ENCODE data around the gene KIF27. TPM values are rescaled to one million over a fixed set of nuclear protein-coding genes. Genes with fewer than 3 reads are reported as not detected.
A peak's percentile ranks its signal among the peaks of the same experiment; 100 is the strongest.
"Not testable (repeated sequence)": the region's sequence is repeated elsewhere in the genome, so short reads cannot be mapped to it uniquely, and the experiment has no call there.

The KIF27 gene
- total RNA-seq, 2 experiments from 2014 or later: 1.9 to 3.2 TPM

DNA sequence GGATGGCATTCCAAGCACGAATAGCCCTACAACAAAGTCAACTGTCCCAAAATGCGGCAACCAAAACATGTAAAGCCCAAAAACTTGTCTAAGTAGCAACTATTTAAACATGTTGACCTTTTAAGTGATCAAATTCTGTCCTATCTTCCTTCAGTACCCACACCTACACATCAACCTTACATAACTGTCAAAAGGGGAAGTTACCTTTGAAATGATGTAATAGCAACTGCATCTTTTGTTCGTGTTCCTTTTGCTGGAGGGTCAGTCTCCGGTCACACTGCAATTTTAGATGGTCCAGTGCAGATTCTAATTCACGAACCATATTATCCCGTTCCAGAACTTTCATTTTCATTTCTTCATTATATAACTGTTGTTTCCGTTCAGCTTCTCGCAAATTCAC, 71.3 kb downstream of the KIF27 start:
- H3K4me1 Mint-ChIP-seq (ENCODE audit: low read depth); H3K27ac Mint-ChIP-seq; H3K9me3 Mint-ChIP-seq (ENCODE audit: insufficient read depth); DNase-seq; H3K4me3 Mint-ChIP-seq; H3K36me3 Mint-ChIP-seq (ENCODE audit: low read depth); POLR2A ChIA-PET; H3K27me3 Mint-ChIP-seq (ENCODE audit: low read depth); CTCF ChIA-PET; ATAC-seq: not testable (repeated sequence)

DNA sequence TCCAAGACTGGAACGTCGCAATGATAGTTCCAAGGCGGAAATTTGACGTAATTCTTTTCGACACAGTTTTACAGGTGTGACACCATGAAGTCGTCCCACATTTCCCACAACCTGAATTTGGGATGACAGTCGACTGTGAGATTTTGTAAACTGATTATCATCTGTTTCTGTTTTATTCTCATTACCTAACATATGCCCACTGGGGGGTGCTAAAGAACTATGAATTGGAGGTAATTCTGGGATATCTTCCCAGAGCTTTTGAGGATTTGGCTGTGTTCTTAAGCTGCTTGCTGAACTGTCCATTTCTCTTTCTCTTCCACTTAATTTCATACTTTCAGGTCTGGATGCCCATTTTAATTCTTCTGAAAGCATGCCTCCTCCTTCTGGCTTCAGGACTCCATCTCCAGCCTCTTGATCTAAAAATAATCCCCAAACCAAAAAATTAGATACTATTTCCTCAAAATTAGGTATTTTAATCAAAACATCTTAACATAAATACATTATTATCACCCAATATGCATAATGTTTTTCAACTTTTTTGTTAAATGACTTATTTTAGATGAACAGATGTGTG, 84.1 kb downstream of the KIF27 start:
- H3K27ac Mint-ChIP-seq; CTCF ChIA-PET; H3K27me3 Mint-ChIP-seq (ENCODE audit: low read depth); H3K9me3 Mint-ChIP-seq (ENCODE audit: insufficient read depth); H3K4me3 Mint-ChIP-seq; POLR2A ChIA-PET; ATAC-seq; H3K36me3 Mint-ChIP-seq (ENCODE audit: low read depth); H3K4me1 Mint-ChIP-seq (ENCODE audit: low read depth); DNase-seq: not testable (repeated sequence)

DNA sequence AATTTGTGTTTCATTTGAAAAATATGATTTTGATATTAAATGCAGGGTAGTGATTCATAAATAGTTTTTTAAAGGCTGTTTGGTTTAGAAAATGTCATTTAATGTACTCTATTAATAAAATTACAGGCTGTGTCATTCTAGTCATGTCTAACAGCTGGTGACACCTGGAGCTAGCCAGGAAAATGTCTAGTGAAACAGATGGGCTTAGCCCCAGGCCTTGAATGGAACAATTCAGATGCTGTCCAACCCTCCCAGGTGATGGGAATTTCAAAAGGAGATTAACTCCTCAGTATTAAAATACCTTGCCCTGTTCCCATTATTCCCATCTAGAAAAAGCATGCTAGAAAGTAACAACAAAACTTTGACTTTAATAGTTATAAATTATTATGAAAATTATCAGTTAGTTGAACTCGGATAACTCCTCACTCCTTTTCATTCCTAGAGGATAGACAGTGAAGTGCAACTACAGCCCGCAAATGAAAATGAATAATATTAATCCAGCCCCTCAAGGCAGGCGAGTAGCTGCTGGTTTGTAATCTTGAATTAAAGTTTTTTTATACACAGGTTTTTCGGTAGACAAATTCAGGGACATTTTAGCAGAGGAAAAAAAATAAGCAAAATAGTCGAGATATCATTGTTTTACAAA, 90.7 kb downstream of the KIF27 start:
- H3K4me3 Mint-ChIP-seq; H3K27me3 Mint-ChIP-seq (ENCODE audit: low read depth); H3K36me3 Mint-ChIP-seq (ENCODE audit: low read depth); H3K9me3 Mint-ChIP-seq (ENCODE audit: insufficient read depth); H3K4me1 Mint-ChIP-seq (ENCODE audit: low read depth); POLR2A ChIA-PET; H3K27ac Mint-ChIP-seq; DNase-seq; ATAC-seq; CTCF ChIA-PET: not testable (repeated sequence)

DNA sequence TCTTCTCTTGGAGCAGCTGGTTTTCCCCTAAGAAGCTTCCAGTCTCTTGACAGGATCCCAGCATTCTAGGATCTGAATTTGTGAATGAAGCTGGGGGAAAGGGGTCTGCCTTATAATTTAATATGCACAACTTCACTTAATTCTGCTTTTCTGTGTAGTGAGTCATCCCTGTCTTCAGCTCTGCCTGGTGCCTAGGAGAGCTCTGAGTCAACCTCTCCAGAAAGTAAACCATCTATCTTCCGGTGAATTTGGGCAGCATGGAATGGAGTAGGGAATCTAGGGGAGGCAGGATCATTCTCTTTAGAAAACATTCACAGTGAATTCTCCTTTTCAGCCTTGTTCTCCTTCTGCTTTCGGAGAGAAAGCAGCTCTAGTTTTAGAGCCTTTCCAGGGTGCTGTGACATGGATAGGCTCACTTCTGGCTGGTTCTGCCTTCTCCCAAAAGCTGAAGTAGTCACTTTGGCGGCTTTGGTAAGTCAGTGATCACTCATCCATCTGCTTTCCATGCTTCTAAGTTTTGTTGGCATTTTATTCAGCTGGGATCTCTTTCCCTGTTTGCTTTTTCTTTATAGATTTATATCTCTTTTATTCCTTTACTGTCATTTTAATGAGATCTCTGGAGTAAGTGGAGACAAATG, 96.1 kb downstream of the KIF27 start:
- H3K9me3 Mint-ChIP-seq (ENCODE audit: insufficient read depth); H3K27ac Mint-ChIP-seq; POLR2A ChIA-PET; CTCF ChIA-PET; H3K4me3 Mint-ChIP-seq; ATAC-seq; H3K36me3 Mint-ChIP-seq (ENCODE audit: low read depth); H3K4me1 Mint-ChIP-seq (ENCODE audit: low read depth); DNase-seq: not testable (repeated sequence)
- peaks cover 10% of the 10 kb centered on the region for H3K27me3 Mint-ChIP-seq (ENCODE audit: low read depth)

DNA sequence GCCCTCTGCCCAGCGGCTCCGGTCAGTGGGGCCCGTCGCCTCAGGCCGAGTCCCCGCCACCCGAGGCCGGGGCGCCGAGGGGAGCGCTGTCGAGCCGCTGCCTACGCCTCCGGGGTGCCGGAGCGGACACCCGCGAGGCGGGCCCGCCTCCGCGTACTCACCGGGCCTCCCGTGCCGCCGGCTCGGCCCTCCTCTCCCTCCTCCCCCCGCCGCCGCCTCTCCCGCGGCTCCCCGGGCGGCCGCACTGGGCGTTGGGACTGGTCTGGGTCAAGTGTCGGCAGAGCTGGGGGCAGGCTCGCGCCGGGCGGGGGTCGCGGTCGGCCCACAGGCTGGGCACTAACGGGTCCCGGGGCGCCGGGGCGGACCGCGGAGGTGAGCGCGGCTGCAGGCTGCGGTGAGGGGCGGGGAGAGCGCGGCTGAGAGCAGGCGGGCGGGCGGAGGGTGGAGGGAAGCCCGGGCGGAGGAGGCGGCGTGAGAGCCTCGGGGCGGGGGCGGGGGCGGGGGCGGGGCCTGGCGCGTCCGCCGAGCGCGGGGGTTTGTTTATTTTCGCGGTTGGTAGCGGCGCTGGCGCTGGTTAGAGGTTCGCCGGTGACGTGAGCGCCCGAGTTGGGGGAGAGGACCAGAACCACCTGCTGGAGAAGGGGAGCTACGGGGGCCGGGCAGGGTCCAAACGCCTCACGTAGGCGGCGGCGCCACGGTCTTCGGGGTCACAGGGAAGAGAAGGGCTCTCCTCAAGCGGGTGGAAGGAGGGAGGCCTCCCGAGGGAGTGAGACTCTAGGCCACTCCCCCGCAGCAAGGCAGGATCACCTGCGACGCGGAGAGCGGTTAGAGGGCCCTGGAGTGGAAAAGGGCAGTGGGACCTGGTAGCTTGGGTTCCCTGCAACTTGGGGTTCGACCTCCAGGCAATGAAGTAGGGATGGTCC, 103.6 kb downstream of the KIF27 start, which contains the start of gene GKAP1:
Gene GKAP1, minus strand, starts transcription at position 414 of the 923 bp plus-strand sequence. CDS start 11,252 bp downstream, outside the sequence.
- CTCF ChIA-PET; H3K4me1 Mint-ChIP-seq (ENCODE audit: low read depth); H3K9me3 Mint-ChIP-seq (ENCODE audit: insufficient read depth); POLR2A ChIA-PET; H3K36me3 Mint-ChIP-seq (ENCODE audit: low read depth); H3K27me3 Mint-ChIP-seq (ENCODE audit: low read depth): not testable (repeated sequence)
- ATAC-seq: peak; percentile 90
- H3K4me3 Mint-ChIP-seq: peak within 1 kb of the TSS; percentile 73
- peak; percentile 79 for DNase-seq
- H3K27ac Mint-ChIP-seq: peak within 1 kb of the TSS; percentile 71

DNA sequence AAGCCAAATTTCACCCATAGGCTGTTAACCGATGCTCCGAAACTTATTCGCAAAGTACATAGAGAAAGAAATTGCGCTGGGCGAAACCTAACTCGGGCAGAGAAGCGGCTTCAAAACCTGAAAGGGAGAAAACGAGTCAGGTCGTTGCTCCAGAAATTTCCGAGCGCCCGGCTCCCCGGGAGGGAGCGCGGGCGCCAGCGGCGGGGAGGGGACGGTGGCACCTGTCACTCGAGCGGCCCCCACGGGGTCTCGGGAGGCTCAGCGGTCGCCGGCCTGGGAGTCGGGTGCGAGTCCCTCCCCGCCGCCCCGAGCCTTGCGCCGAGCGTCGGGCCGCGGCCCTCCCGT, 104.2 kb downstream of the KIF27 start:
- H3K4me1 Mint-ChIP-seq (ENCODE audit: low read depth); H3K27me3 Mint-ChIP-seq (ENCODE audit: low read depth); H3K27ac Mint-ChIP-seq; ATAC-seq; H3K9me3 Mint-ChIP-seq (ENCODE audit: insufficient read depth); CTCF ChIA-PET; H3K36me3 Mint-ChIP-seq (ENCODE audit: low read depth): not testable (repeated sequence)
- DNase-seq: peak; percentile 40
- H3K4me3 Mint-ChIP-seq: peak overlapping the region; percentile 73
- POLR2A ChIA-PET: interaction anchor here (1.4 kb wide), 1 partner anchor 109 kb away, joined by 3 read pairs; the partner anchor contains the start of gene UBQLN1

DNA sequence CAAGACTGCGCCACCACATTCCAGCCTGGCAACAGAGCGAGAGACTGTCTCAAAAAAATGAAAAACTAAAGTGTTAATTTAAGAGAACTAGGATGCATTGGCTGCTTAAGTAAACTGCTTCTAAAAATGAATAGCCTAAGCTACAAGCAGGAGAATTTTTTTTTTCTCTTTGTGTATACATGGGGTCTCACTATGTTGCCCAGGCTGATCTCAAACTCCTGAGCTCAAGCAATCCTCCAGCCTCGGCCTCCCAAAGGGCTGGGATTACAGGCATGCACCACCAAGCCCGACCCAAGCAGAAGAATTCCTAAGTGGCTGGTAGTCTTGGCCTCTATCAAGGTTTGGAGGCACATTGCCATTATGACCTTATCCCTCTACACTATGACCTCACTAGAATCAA, 106.1 kb downstream of the KIF27 start:
- CTCF ChIA-PET; H3K27me3 Mint-ChIP-seq (ENCODE audit: low read depth); ATAC-seq; H3K27ac Mint-ChIP-seq; H3K4me3 Mint-ChIP-seq; H3K4me1 Mint-ChIP-seq (ENCODE audit: low read depth); POLR2A ChIA-PET; H3K36me3 Mint-ChIP-seq (ENCODE audit: low read depth); DNase-seq; H3K9me3 Mint-ChIP-seq (ENCODE audit: insufficient read depth): not testable (repeated sequence)

DNA sequence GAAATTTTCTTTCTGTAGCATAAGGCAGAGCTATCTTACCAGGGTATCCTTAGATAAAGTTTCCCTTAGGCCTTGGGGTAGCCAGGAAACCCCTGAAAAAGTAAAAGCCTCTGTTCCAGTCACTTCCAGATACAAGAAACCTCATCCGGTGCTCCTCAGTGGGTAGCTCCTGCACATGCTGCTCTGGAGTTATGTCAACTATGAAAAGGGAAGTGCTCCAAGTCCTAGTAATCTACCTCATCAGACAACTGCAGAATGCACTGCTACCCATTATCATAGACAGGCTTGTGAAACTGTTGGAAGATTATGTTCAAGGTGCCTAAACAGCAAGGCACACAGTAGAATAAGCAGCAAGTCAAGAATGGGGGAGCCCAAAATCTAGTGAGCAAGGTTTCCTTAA, 112.0 kb downstream of the KIF27 start:
- H3K4me3 Mint-ChIP-seq; ATAC-seq; H3K27ac Mint-ChIP-seq; CTCF ChIA-PET; DNase-seq; H3K27me3 Mint-ChIP-seq (ENCODE audit: low read depth); POLR2A ChIA-PET; H3K4me1 Mint-ChIP-seq (ENCODE audit: low read depth); H3K36me3 Mint-ChIP-seq (ENCODE audit: low read depth); H3K9me3 Mint-ChIP-seq (ENCODE audit: insufficient read depth): not testable (repeated sequence)

DNA sequence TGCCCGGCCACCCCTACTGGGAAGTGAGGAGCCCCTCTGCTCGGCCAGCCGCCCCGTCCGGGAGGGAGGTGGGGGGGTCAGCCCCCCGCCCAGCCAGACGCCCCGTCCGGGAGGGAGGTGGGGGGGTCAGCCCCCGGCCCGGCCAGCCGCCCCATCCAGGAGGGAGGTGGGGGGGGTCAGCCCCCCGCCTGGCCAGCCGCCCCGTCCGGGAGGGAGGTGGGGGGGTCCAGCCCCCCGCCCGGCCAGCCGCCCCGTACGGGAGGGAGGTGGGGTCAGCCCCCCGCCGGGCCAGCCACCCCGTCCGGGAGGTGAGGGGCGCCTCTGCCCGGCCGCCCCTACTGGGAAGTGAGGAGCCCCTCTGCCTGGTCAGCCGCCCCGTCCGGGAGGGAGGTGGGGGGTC, 116.8 kb downstream of the KIF27 start:
- CTCF ChIA-PET; H3K36me3 Mint-ChIP-seq (ENCODE audit: low read depth); ATAC-seq; DNase-seq; H3K4me3 Mint-ChIP-seq; H3K27ac Mint-ChIP-seq; H3K27me3 Mint-ChIP-seq (ENCODE audit: low read depth); H3K4me1 Mint-ChIP-seq (ENCODE audit: low read depth); H3K9me3 Mint-ChIP-seq (ENCODE audit: insufficient read depth); POLR2A ChIA-PET: not testable (repeated sequence)

DNA sequence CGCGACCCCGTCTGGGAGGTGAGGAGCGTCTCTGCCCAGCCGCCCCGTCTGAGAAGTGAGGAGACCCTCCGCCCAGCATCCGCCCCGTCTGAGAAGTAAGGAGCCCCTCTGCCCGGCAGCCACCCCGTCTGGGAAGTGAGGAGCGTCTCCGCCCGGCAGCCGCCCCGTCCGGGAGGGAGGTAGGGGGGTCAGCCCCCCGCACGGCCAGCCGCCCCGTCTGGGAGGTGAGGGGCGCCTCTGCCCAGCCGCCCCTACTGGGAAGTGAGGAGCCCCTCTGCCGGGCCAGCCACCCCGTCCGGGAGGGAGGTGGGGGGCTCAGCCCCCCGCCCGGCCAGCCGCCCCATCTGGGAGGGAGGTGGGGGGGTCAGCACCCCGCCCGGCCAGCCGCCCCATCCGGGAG, 117.3 kb downstream of the KIF27 start:
- DNase-seq; H3K27me3 Mint-ChIP-seq (ENCODE audit: low read depth); CTCF ChIA-PET; H3K9me3 Mint-ChIP-seq (ENCODE audit: insufficient read depth); H3K36me3 Mint-ChIP-seq (ENCODE audit: low read depth); H3K4me3 Mint-ChIP-seq; ATAC-seq; H3K4me1 Mint-ChIP-seq (ENCODE audit: low read depth); H3K27ac Mint-ChIP-seq; POLR2A ChIA-PET: not testable (repeated sequence)

DNA sequence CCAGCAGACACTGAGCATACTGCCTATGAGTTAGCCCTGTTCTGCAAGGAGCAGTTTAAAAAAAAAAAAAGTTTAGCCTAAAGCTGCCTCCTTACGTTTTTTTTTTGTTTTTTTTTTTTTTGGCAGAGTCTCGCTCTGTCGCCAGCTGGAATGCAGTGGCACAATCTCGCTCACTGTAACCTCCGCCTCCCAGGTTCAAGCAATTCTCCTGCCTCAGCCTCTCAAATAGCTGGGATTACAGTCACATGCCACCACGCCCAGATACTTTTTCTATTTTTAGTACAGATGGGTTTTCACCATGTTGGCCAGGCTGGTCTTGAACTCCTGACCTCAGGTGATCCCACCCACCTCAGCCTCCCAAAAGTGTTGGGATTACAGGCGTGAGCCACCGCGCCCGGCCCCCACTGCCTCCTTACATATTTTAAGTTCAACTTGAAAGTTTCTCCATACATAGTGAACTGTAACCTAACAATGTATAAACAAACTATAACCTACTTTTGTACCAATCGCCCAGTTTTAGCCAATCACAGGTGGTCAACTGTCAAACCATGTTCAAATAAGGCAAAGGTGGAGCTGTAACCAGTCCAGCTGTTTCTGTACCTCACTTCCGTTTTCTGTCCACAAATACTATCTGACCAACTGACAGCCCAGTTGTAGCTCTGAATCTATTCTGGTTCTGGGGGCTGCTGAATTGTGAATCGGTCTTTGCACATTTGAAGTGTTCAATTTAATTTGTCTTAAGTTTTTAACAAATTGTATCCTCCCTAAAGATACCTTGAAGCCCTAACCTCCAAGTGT, 120.8 kb downstream of the KIF27 start:
- ATAC-seq (no peak), DNase-seq (no peak)
- H3K36me3 Mint-ChIP-seq (ENCODE audit: low read depth): peaks cover 3% of the 10 kb centered on the region
- H3K4me1 Mint-ChIP-seq (ENCODE audit: low read depth): no peaks in the 10 kb centered on the region
- H3K4me3 Mint-ChIP-seq: no peak overlapping the region
- H3K9me3 Mint-ChIP-seq (ENCODE audit: insufficient read depth): no peaks in the 10 kb centered on the region
- no peak overlapping the region for H3K27ac Mint-ChIP-seq
- POLR2A ChIA-PET: no interaction called here
- H3K27me3 Mint-ChIP-seq (ENCODE audit: low read depth): no peaks in the 10 kb centered on the region
- CTCF ChIA-PET: no interaction called here
